BLaER1 (cell line): ENCODE results near the gene PLA2G4A.

Experiments used
- H3K27ac ChIP-seq: shearing (Covaris generic); formaldehyde crosslinking; 2 replicates; pipeline ENCODE4 v1.8.1; 2022
- H3K27me3 ChIP-seq: shearing (Covaris generic); formaldehyde crosslinking; 2 replicates; pipeline ENCODE4 v1.8.1; 2022
- H3K36me3 ChIP-seq: shearing (Covaris generic); formaldehyde crosslinking; 2 replicates; pipeline ENCODE4 v1.8.1; 2022
- H3K4me1 ChIP-seq: shearing (Covaris generic); formaldehyde crosslinking; 2 replicates; pipeline ENCODE4 v1.8.1; 2022
- H3K4me2 ChIP-seq: shearing (Covaris generic); formaldehyde crosslinking; 2 replicates; pipeline ENCODE4 v1.8.1; 2022
- H3K4me3 ChIP-seq: shearing (Covaris generic); formaldehyde crosslinking; 2 replicates; pipeline ENCODE4 v1.8.1; 2022
- H3K9ac ChIP-seq: shearing (Covaris generic); formaldehyde crosslinking; 2 replicates; pipeline ENCODE4 v1.8.1; 2022
- H3K9me3 ChIP-seq: shearing (Covaris generic); formaldehyde crosslinking; 2 replicates; pipeline ENCODE4 v1.8.1; 2022
- H4K20me1 ChIP-seq: shearing (Covaris generic); formaldehyde crosslinking; 2 replicates; pipeline ENCODE4 v1.8.1; 2022
- Cebpa-rat ChIP-seq: shearing (Covaris generic); IDR thresholded peaks from 2 replicates; pipeline ENCODE4 v1.8.1; 2022

PLA2G4A gene

GRCh38 chr1:186930238-186930637 lies 101.5 kb downstream of the PLA2G4A start:
- Histone ChIP-seq H3K36me3 (no peaks in the 10 kb centered on the region), H3K9me3 (no peaks in the 10 kb centered on the region), H4K20me1 (no peaks in the 10 kb centered on the region), H3K4me3 (no peak overlapping the region), H3K27ac (no peak overlapping the region), H3K9ac (no peak overlapping the region), H3K4me1 (no peaks in the 10 kb centered on the region), H3K4me2 (no peak overlapping the region), H3K27me3 (no peaks in the 10 kb centered on the region)
- TF ChIP-seq Cebpa-rat = no peak

GRCh38 chr1:186937016-186937670 lies 108.4 kb downstream of the PLA2G4A start:
- no peak overlapping the region for H3K4me2 ChIP-seq

GRCh38 chr1:186943891-186944686 lies 115.3 kb downstream of the PLA2G4A start:
- no peak overlapping the region for H3K4me3 ChIP-seq
- no peak overlapping the region for H3K27ac ChIP-seq
- no peaks in the 10 kb centered on the region for H3K36me3 ChIP-seq
- no peak for TF ChIP-seq Cebpa-rat
- H3K9me3 ChIP-seq = no peaks in the 10 kb centered on the region
- no peak overlapping the region for H3K4me2 ChIP-seq
- H3K9ac ChIP-seq = no peak overlapping the region
- no peaks in the 10 kb centered on the region for H3K27me3 ChIP-seq
- no peaks in the 10 kb centered on the region for H4K20me1 ChIP-seq
- H3K4me1 ChIP-seq = no peaks in the 10 kb centered on the region

More at GRCh38 chr1:186937016-186937670, 108.4 kb downstream of the PLA2G4A start:
- H3K9me3 ChIP-seq = no peaks in the 10 kb centered on the region
- no peak for TF ChIP-seq Cebpa-rat
- no peaks in the 10 kb centered on the region for H3K27me3 ChIP-seq
- H3K9ac ChIP-seq = no peak overlapping the region
- no peak overlapping the region for H3K4me3 ChIP-seq
- no peaks in the 10 kb centered on the region for H4K20me1 ChIP-seq
- H3K4me1 ChIP-seq = no peaks in the 10 kb centered on the region
- no peaks in the 10 kb centered on the region for H3K36me3 ChIP-seq
- H3K27ac ChIP-seq = no peak overlapping the region

GRCh38 chr1:186945146-186945545 lies 116.4 kb downstream of the PLA2G4A start:
- Histone ChIP-seq H3K4me3 (no peak overlapping the region), H3K4me2 (no peak overlapping the region), H3K36me3 (no peaks in the 10 kb centered on the region), H3K27me3 (no peaks in the 10 kb centered on the region), H3K4me1 (no peaks in the 10 kb centered on the region), H4K20me1 (no peaks in the 10 kb centered on the region), H3K27ac (no peak overlapping the region), H3K9ac (no peak overlapping the region), H3K9me3 (no peaks in the 10 kb centered on the region)
- no peak for TF ChIP-seq Cebpa-rat

- H3K4me1 ChIP-seq = no peaks in the 10 kb centered on the region
- no peak overlapping the region for H3K27ac ChIP-seq
- H3K4me3 ChIP-seq = no peak overlapping the region
- H4K20me1 ChIP-seq = no peaks in the 10 kb centered on the region
- no peak overlapping the region for H3K9ac ChIP-seq
- no peak for TF ChIP-seq Cebpa-rat
- no peaks in the 10 kb centered on the region for H3K36me3 ChIP-seq
- H3K27me3 ChIP-seq = no peaks in the 10 kb centered on the region
- no peak overlapping the region for H3K4me2 ChIP-seq
- H3K9me3 ChIP-seq = no peaks in the 10 kb centered on the region
Observed at GRCh38 chr1:186948535-186948934, 119.8 kb downstream of the PLA2G4A start.

- H3K4me2 ChIP-seq = no peak overlapping the region
- no peak overlapping the region for H3K4me3 ChIP-seq
- no peaks in the 10 kb centered on the region for H3K9me3 ChIP-seq
- no peak overlapping the region for H3K9ac ChIP-seq
- no peak for TF ChIP-seq Cebpa-rat
- H3K36me3 ChIP-seq = no peaks in the 10 kb centered on the region
- H4K20me1 ChIP-seq = no peaks in the 10 kb centered on the region
- H3K27me3 ChIP-seq = no peaks in the 10 kb centered on the region
- H3K4me1 ChIP-seq = no peaks in the 10 kb centered on the region
- no peak overlapping the region for H3K27ac ChIP-seq
Observed at GRCh38 chr1:186949173-186949572, 120.4 kb downstream of the PLA2G4A start.

GRCh38 chr1:186950547-186950946 lies 121.8 kb downstream of the PLA2G4A start:
- Histone ChIP-seq H3K27ac (no peak overlapping the region), H3K4me3 (no peak overlapping the region), H3K9ac (no peak overlapping the region), H3K36me3 (no peaks in the 10 kb centered on the region), H3K4me1 (no peaks in the 10 kb centered on the region), H3K9me3 (no peaks in the 10 kb centered on the region), H4K20me1 (no peaks in the 10 kb centered on the region), H3K27me3 (no peaks in the 10 kb centered on the region), H3K4me2 (no peak overlapping the region)
- TF ChIP-seq Cebpa-rat = no peak

GRCh38 chr1:186953876-186954275 lies 125.1 kb downstream of the PLA2G4A start:
- no peak for TF ChIP-seq Cebpa-rat
- Histone ChIP-seq H3K9ac (no peak overlapping the region), H3K27ac (no peak overlapping the region), H3K9me3 (no peaks in the 10 kb centered on the region), H3K4me1 (no peaks in the 10 kb centered on the region), H3K27me3 (no peaks in the 10 kb centered on the region), H3K36me3 (no peaks in the 10 kb centered on the region), H4K20me1 (no peaks in the 10 kb centered on the region), H3K4me2 (no peak overlapping the region), H3K4me3 (no peak overlapping the region)

- Histone ChIP-seq H3K36me3 (no peaks in the 10 kb centered on the region), H3K9me3 (no peaks in the 10 kb centered on the region), H3K27me3 (no peaks in the 10 kb centered on the region), H3K4me3 (no peak overlapping the region), H4K20me1 (no peaks in the 10 kb centered on the region), H3K9ac (no peak overlapping the region), H3K27ac (no peak overlapping the region), H3K4me2 (no peak overlapping the region), H3K4me1 (no peaks in the 10 kb centered on the region)
- no peak for TF ChIP-seq Cebpa-rat
Observed at GRCh38 chr1:186957314-186957713, 128.6 kb downstream of the PLA2G4A start.

- no peak for TF ChIP-seq Cebpa-rat
- no peak overlapping the region for H3K4me3 ChIP-seq
- no peaks in the 10 kb centered on the region for H3K27me3 ChIP-seq
- H3K4me1 ChIP-seq = no peaks in the 10 kb centered on the region
- no peaks in the 10 kb centered on the region for H3K9me3 ChIP-seq
- H4K20me1 ChIP-seq = no peaks in the 10 kb centered on the region
- no peak overlapping the region for H3K4me2 ChIP-seq
- no peak overlapping the region for H3K9ac ChIP-seq
- no peaks in the 10 kb centered on the region for H3K36me3 ChIP-seq
- H3K27ac ChIP-seq = no peak overlapping the region
Observed at GRCh38 chr1:186958520-186958919, 129.8 kb downstream of the PLA2G4A start.
